Neural crest cell (in vitro differentiated cells): Measurements from ENCODE around the gene GRIN2B. TPM values are rescaled to one million over a fixed set of nuclear protein-coding genes. Genes with fewer than 3 reads are reported as not detected.
A peak's percentile ranks its signal among the peaks of the same experiment; 100 is the strongest.

ENCODE experiments used
- DNase-seq: peaks from one replicate; pipeline ENCODE4 v3.0.0; 2021; ENCODE audit warnings: low read depth, mixed read lengths, low spot score
- H3K27ac Mint-ChIP-seq: one replicate; pipeline ENCODE4 v1.8.0; 2021; ENCODE audit warnings: mild to moderate bottlenecking, mixed read lengths; ENCODE audit not compliant: unreplicated experiment
- H3K27me3 Mint-ChIP-seq: 2 replicates; pipeline ENCODE4 v1.8.0; 2021; ENCODE audit warnings: low read depth, mild to moderate bottlenecking, mixed read lengths
- H3K36me3 Mint-ChIP-seq: 2 replicates; pipeline ENCODE4 v1.8.0; 2021; ENCODE audit warnings: low read depth, mild to moderate bottlenecking, mixed read lengths
- H3K4me1 Mint-ChIP-seq: 2 replicates; pipeline ENCODE4 v1.8.0; 2021; ENCODE audit warnings: mixed read lengths
- H3K4me3 Mint-ChIP-seq: one replicate; pipeline ENCODE4 v1.8.0; 2021; ENCODE audit warnings: mild to moderate bottlenecking, mixed read lengths
- H3K9me3 Mint-ChIP-seq: 2 replicates; pipeline ENCODE4 v1.8.0; 2021; ENCODE audit warnings: mixed read lengths
- CTCF ChIP-seq: fragments of 200-600 bp; sonication (generic); conservative IDR thresholded peaks from 2 replicates; pipeline ENCODE4 v1.5.0; 2021; ENCODE audit warnings: antibody characterized with exemption, mild to moderate bottlenecking
- total RNA-seq: library from RNA; stranded (reverse); gene quantifications from 2 replicates; pipeline ENCODE4 v1.2.1, GENCODE V29; 2021

Gene GRIN2B
- total RNA-seq, 1 donor from 2014 or later: 1.0 TPM

DNA sequence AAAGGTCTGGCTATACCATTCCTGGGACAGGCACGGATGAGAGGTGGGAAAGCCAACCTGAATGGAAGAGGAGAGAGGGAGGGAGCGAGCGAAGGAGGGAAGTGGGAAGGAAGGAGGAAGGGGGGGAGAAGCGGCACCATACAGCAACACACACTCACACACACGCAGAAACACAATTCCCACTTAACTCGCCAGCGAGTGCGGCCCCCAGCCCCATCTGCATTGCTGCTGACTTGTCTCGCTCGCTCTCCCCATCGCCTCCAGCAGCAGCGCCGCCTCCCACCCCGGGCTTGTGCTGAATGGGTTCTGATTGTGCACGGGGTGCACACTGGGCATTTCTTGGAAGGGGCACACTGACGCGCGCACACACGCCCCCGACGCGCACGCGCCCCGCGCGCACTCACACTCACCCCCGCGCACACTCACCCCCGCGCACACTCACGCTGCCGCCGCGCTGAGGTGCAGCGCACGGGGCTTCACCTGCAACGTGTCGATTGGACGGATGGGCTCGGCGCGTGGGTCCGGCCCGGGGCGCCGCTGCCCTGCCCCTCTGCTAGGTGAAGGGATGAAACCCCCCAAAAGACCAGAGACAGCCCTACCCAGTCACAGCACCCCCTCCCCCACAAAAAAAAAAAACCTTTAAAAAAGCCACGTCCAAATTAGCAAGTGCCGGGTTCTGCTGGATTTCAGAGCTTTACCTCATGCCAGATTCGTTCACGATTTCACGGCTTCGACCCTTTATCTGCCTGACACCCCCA, 685 bp downstream of the GRIN2B start:
- DNase-seq: peak; percentile 37
- peaks cover 15% of the 10 kb centered on the region for H3K4me1 Mint-ChIP-seq
- peaks cover 87% of the 10 kb centered on the region for H3K27me3 Mint-ChIP-seq
- no peaks in the 10 kb centered on the region for H3K9me3 Mint-ChIP-seq
- no peaks in the 10 kb centered on the region for H3K36me3 Mint-ChIP-seq
- H3K4me3 Mint-ChIP-seq: peak overlapping the region; percentile 87
- TF ChIP-seq CTCF: no peak
- no peak overlapping the region for H3K27ac Mint-ChIP-seq

- no peak for DNase-seq
- no peak overlapping the region for H3K27ac Mint-ChIP-seq
- peaks cover 15% of the 10 kb centered on the region for H3K4me1 Mint-ChIP-seq
- H3K4me3 Mint-ChIP-seq: peak overlapping the region; percentile 87
- TF ChIP-seq CTCF: no peak
- H3K36me3 Mint-ChIP-seq: no peaks in the 10 kb centered on the region
- peaks cover 89% of the 10 kb centered on the region for H3K27me3 Mint-ChIP-seq
- no peaks in the 10 kb centered on the region for H3K9me3 Mint-ChIP-seq
These were observed 1.5 kb downstream of the GRIN2B start for GRCh38 chr12:13979772-13980378.

DNA sequence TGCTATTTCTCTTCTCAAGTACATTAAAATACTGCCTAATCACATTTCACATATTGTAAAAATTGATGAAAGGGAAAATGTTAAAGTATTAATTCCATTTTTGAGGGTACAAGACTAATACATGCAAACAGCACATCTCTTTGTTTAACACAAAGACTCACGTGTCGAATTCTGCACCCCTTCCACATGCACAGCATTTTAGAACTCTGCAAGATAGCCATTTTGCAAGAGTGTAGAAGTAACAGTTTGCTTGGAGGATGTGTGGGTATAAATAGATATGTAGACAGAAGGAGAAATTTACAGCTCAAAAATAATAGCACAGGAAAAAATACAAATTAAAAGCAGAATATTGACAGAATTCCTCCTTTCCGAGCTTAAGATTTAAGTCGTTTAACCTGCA, 2.5 kb downstream of the GRIN2B start:
- H3K9me3 Mint-ChIP-seq: no peaks in the 10 kb centered on the region
- no peak overlapping the region for H3K27ac Mint-ChIP-seq
- no peak for TF ChIP-seq CTCF
- H3K4me3 Mint-ChIP-seq: peak overlapping the region; percentile 87
- peaks cover 84% of the 10 kb centered on the region for H3K27me3 Mint-ChIP-seq
- H3K4me1 Mint-ChIP-seq: peaks cover 15% of the 10 kb centered on the region
- no peaks in the 10 kb centered on the region for H3K36me3 Mint-ChIP-seq
- no peak for DNase-seq

GRCh38 chr12:13976880-13977279, 4.5 kb downstream of the GRIN2B start:
- Mint-ChIP-seq H3K27ac (no peak overlapping the region), H3K9me3 (no peaks in the 10 kb centered on the region), H3K27me3 (peaks cover 66% of the 10 kb centered on the region), H3K4me1 (peaks cover 15% of the 10 kb centered on the region), H3K36me3 (no peaks in the 10 kb centered on the region), H3K4me3 (no peak overlapping the region)
- no peak for TF ChIP-seq CTCF
- DNase-seq: no peak

- H3K4me1 Mint-ChIP-seq: peaks cover 11% of the 10 kb centered on the region
- peaks cover 59% of the 10 kb centered on the region for H3K27me3 Mint-ChIP-seq
- H3K36me3 Mint-ChIP-seq: no peaks in the 10 kb centered on the region
- no peak overlapping the region for H3K27ac Mint-ChIP-seq
- no peaks in the 10 kb centered on the region for H3K9me3 Mint-ChIP-seq
- no peak overlapping the region for H3K4me3 Mint-ChIP-seq
- no peak for TF ChIP-seq CTCF
- no peak for DNase-seq
These were observed 5.3 kb downstream of the GRIN2B start for GRCh38 chr12:13976028-13976584.
